ENCODE measurements around the gene RPL18A. TPM values are rescaled to one million over a fixed set of nuclear protein-coding genes. Genes with fewer than 3 reads are reported as not detected.

RPL18A gene
- total and polyA plus RNA-seq, 2 of the 13 experiments (the other 11 are each of a cell fraction or from before 2014, with no cell fraction given), result 1,471 to 2,004 TPM

DNA sequence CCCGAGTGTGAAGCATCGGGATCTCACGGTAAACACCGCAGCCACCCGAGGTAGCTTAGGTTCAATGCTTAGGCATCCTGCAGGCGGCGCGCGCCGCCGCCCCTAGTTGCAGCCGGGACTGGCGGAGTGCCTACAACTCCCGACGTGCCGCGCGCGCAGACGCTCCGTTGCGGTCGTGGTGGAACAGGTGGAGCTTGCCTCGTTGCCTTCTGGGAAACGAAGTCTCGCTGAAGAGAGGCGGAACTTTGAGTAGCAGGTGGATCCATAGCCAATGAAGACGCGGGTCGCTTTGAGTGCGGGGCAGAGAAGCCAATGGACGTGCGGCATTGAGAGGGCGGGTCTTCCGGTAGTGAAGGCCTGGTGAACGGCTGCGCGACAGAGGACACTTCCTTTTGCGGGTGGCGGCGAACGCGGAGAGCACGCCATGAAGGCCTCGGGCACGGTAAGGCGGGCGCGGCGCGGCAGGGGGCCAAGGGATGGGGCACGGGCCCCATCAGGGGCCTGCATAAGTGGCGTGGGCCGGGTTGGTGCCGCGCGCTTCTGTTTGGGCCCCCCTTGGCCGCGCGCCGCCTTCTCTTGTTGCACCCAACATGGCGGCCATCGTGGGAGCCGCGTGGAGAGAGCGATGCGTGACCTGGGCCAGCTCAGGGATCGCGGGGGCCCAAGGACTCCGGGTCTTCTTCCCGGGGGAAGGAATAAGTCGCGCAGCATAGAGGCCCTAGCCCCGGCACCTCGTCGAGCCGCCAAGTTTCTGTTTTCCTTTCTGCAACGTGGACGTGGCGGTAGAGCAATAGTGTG lies at the start of gene RPL18A (continued):
- TF ChIP-seq, protein P1, sequence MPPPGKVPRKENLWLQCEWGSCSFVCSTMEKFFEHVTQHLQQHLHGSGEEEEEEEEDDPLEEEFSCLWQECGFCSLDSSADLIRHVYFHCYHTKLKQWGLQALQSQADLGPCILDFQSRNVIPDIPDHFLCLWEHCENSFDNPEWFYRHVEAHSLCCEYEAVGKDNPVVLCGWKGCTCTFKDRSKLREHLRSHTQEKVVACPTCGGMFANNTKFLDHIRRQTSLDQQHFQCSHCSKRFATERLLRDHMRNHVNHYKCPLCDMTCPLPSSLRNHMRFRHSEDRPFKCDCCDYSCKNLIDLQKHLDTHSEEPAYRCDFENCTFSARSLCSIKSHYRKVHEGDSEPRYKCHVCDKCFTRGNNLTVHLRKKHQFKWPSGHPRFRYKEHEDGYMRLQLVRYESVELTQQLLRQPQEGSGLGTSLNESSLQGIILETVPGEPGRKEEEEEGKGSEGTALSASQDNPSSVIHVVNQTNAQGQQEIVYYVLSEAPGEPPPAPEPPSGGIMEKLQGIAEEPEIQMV (CRISPR knock-in tag; IDR thresholded peaks at IDR 0.05; ENCODE audit: low read depth), result no peak
- TF ChIP-seq ZNF746 (CRISPR knock-in tag; IDR thresholded peaks at IDR 0.05) (no peak), CREM (IDR thresholded peaks at IDR 0.05) (peak; percentile 89), CREM (CRISPR knock-in tag; IDR thresholded peaks at IDR 0.05) (no peak), SMARCC2 (IDR thresholded peaks at IDR 0.05) (no peak), ZFP62 (CRISPR knock-in tag; IDR thresholded peaks at IDR 0.05) (0 out of 2 replicates have a peak, but pooled peaks have one; percentile 16), ZKSCAN5 (CRISPR knock-in tag; IDR thresholded peaks at IDR 0.05) (no peak), ZFP82 (CRISPR knock-in tag; IDR thresholded peaks at IDR 0.05; ENCODE audit: borderline replicate concordance) (no peak; the same call in 1 of the 2 replicates), ZNF800 (CRISPR knock-in tag; IDR thresholded peaks at IDR 0.05) (0 out of 2 replicates have a peak, but pooled peaks have one; percentile 14), NFE2L2 (IDR thresholded peaks at IDR 0.05; ENCODE audit: low read length) (no peak), ZNF329 (CRISPR knock-in tag; IDR thresholded peaks at IDR 0.05; ENCODE audit: low read depth) (no peak), FOSL2 (CRISPR knock-in tag; IDR thresholded peaks at IDR 0.05) (peak; percentile 18; the same call in 1 of the 2 replicates), GZF1 (CRISPR knock-in tag; IDR thresholded peaks at IDR 0.05) (no peak), GATAD1 (CRISPR knock-in tag; IDR thresholded peaks at IDR 0.05) (peak; percentile 88), ZNF557 (CRISPR knock-in tag; IDR thresholded peaks at IDR 0.05) (no peak), FOXP4 (CRISPR knock-in tag; IDR thresholded peaks at IDR 0.05) (no peak), ZNF496 (CRISPR knock-in tag; IDR thresholded peaks at IDR 0.05; ENCODE audit: insufficient replicate concordance) (no peak), KLF15 (CRISPR knock-in tag; IDR thresholded peaks at IDR 0.05; ENCODE audit: borderline replicate concordance) (no peak; the same call in 1 of the 2 replicates), ZMYM4 (CRISPR knock-in tag; IDR thresholded peaks at IDR 0.05) (no peak), CSRNP2 (CRISPR knock-in tag; conservative IDR thresholded peaks at IDR 0.05; ENCODE audit: low read depth) (no peak), KAT7 (CRISPR knock-in tag; IDR thresholded peaks at IDR 0.05; ENCODE audit: borderline replicate concordance) (peak; percentile 82), POLR2AphosphoS5 (IDR thresholded peaks at IDR 0.05; ENCODE audit: low read depth, low read length) (peak; percentile 93)
- TF ChIP-seq, protein P2, sequence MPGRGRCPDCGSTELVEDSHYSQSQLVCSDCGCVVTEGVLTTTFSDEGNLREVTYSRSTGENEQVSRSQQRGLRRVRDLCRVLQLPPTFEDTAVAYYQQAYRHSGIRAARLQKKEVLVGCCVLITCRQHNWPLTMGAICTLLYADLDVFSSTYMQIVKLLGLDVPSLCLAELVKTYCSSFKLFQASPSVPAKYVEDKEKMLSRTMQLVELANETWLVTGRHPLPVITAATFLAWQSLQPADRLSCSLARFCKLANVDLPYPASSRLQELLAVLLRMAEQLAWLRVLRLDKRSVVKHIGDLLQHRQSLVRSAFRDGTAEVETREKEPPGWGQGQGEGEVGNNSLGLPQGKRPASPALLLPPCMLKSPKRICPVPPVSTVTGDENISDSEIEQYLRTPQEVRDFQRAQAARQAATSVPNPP (CRISPR knock-in tag; IDR thresholded peaks at IDR 0.05), result no peak

All from HepG2 (cell line).